H9 (cell line): Measurements from ENCODE around the gene SLC12A6. TPM values are rescaled to one million over a fixed set of nuclear protein-coding genes. Genes with fewer than 3 reads are reported as not detected.
A peak's percentile ranks its signal among the peaks of the same experiment; 100 is the strongest.
"Not testable (repeated sequence)": the region's sequence is repeated elsewhere in the genome, so short reads cannot be mapped to it uniquely, and the experiment has no call there.

Experiments
- DNase-seq: peaks from one replicate; pipeline ENCODE4 v3.0.0-alpha.2; 2017
- H2AFZ ChIP-seq: one replicate; pipeline ENCODE4 v1.6.1; 2013; ENCODE audit warnings: mild to moderate bottlenecking, low read length, control low read depth, moderate library complexity
- H2AK5ac ChIP-seq: 2 replicates; pipeline ENCODE4 v1.6.1; 2013; ENCODE audit warnings: low read length, control low read depth, mixed read lengths; ENCODE audit not compliant: insufficient read length
- H2BK120ac ChIP-seq: one replicate; pipeline ENCODE4 v1.6.1; 2013; ENCODE audit warnings: low read depth, mild to moderate bottlenecking, low read length, control low read depth, inconsistent platforms; ENCODE audit not compliant: poor library complexity, severe bottlenecking
- H2BK12ac ChIP-seq: 2 replicates; pipeline ENCODE4 v1.6.1; 2013; ENCODE audit warnings: low read length, control low read depth, mixed read lengths, low read depth; ENCODE audit not compliant: insufficient read length
- H2BK15ac ChIP-seq: 2 replicates; pipeline ENCODE4 v1.6.1; 2013; ENCODE audit warnings: low read depth, low read length, control low read depth
- H2BK20ac ChIP-seq: one replicate; pipeline ENCODE4 v1.6.1; 2013; ENCODE audit warnings: low read depth, mild to moderate bottlenecking, low read length, control low read depth, inconsistent platforms; ENCODE audit not compliant: poor library complexity, severe bottlenecking
- H2BK5ac ChIP-seq: 2 replicates; pipeline ENCODE4 v1.6.1; 2013; ENCODE audit warnings: low read length, control low read depth, mixed read lengths; ENCODE audit not compliant: insufficient read length
- H3K14ac ChIP-seq: 2 replicates; pipeline ENCODE4 v1.6.1; 2013; ENCODE audit warnings: low read length, control low read depth; ENCODE audit not compliant: insufficient read depth
- H3K18ac ChIP-seq: 2 replicates; pipeline ENCODE4 v1.6.1; 2013; ENCODE audit warnings: low read depth, mild to moderate bottlenecking, mixed read lengths, low read length, control low read depth; ENCODE audit not compliant: insufficient read length
- H3K23ac ChIP-seq: 2 replicates; pipeline ENCODE4 v1.6.1; 2013; ENCODE audit warnings: low read length, control low read depth, mixed read lengths, low read depth; ENCODE audit not compliant: insufficient read length
- H3K23me2 ChIP-seq: 2 replicates; pipeline ENCODE4 v1.6.1; 2013; ENCODE audit warnings: low read depth, mild to moderate bottlenecking, mixed read lengths, low read length, control low read depth; ENCODE audit not compliant: insufficient read length, poor library complexity, severe bottlenecking
- H3K27ac ChIP-seq: 2 replicates; pipeline ENCODE4 v1.5.1; 2013; ENCODE audit warnings: low read length, control low read depth, mixed read lengths, low read depth; ENCODE audit not compliant: insufficient read length
- H3K27me3 ChIP-seq: 2 replicates; pipeline ENCODE4 v1.6.1; 2013; ENCODE audit warnings: low read length, control low read depth, inconsistent platforms; ENCODE audit not compliant: insufficient read depth
- H3K4ac ChIP-seq: 2 replicates; pipeline ENCODE4 v1.6.1; 2013; ENCODE audit warnings: low read depth, mild to moderate bottlenecking, control low read depth, inconsistent platforms, low read length, moderate library complexity
- H3K4me1 ChIP-seq: 2 replicates; pipeline ENCODE4 v1.6.1; 2013; ENCODE audit warnings: low read length, control low read depth, inconsistent platforms; ENCODE audit not compliant: insufficient read depth
- H3K4me2 ChIP-seq: 2 replicates; pipeline ENCODE4 v1.6.1; 2013; ENCODE audit warnings: low read length, control low read depth, mixed read lengths; ENCODE audit not compliant: insufficient read length, insufficient read depth
- H3K56ac ChIP-seq: 2 replicates; pipeline ENCODE4 v1.6.1; 2013; ENCODE audit warnings: low read depth, mild to moderate bottlenecking, mixed read lengths, low read length, control low read depth; ENCODE audit not compliant: insufficient read length
- H3K79me1 ChIP-seq: 2 replicates; pipeline ENCODE4 v1.6.1; 2013; ENCODE audit warnings: low read depth, mild to moderate bottlenecking, moderate library complexity, low read length, control low read depth, inconsistent platforms; ENCODE audit not compliant: insufficient read depth, poor library complexity, severe bottlenecking
- H3K79me2 ChIP-seq: 2 replicates; pipeline ENCODE4 v1.6.1; 2013; ENCODE audit warnings: low read length, control low read depth, inconsistent platforms; ENCODE audit not compliant: insufficient read depth
- H3K9ac ChIP-seq: 2 replicates; pipeline ENCODE4 v1.6.1; 2013; ENCODE audit warnings: low read length, control low read depth, mixed read lengths; ENCODE audit not compliant: insufficient read length; ENCODE audit errors: extremely low read depth
- H3K9me3 ChIP-seq: one replicate; pipeline ENCODE4 v1.6.1; 2013; ENCODE audit warnings: low read depth, low read length, inconsistent platforms; ENCODE audit not compliant: control insufficient read depth
- H3T11ph ChIP-seq: one replicate; pipeline ENCODE4 v1.6.1; 2013; ENCODE audit warnings: mild to moderate bottlenecking, low read length, control low read depth, inconsistent platforms
- H4K20me1 ChIP-seq: one replicate; pipeline ENCODE4 v1.6.1; 2013; ENCODE audit not compliant: control insufficient read depth, insufficient read length, insufficient read depth
- H4K5ac ChIP-seq: 2 replicates; pipeline ENCODE4 v1.6.1; 2013; ENCODE audit warnings: low read depth, mild to moderate bottlenecking, mixed read lengths, low read length, control low read depth; ENCODE audit not compliant: insufficient read length
- H4K8ac ChIP-seq: replicated peaks from 2 replicates; pipeline ENCODE4 v1.6.1; 2013; ENCODE audit warnings: low read length, control low read depth, mixed read lengths, low read depth; ENCODE audit not compliant: insufficient read length
- H4K91ac ChIP-seq: 2 replicates; pipeline ENCODE4 v1.6.1; 2013; ENCODE audit warnings: low read depth, mild to moderate bottlenecking, moderate library complexity, mixed read lengths, low read length, control low read depth; ENCODE audit not compliant: insufficient read length
- H3K27ac Mint-ChIP-seq, 3 experiments: 2 replicates in 2 of 3; 3 replicates in 1 of 3; pipeline ENCODE4 v1.8.0; 2020 to 2021; ENCODE audit warnings: mixed read lengths in 3 of 3, mild to moderate bottlenecking in 1 of 3, moderate library complexity in 1 of 3
- H3K27me3 Mint-ChIP-seq: 2 replicates; pipeline ENCODE4 v1.8.0; 2021; ENCODE audit warnings: low read depth, mild to moderate bottlenecking, moderate library complexity, mixed read lengths
- H3K36me3 Mint-ChIP-seq, 3 experiments: 2 replicates in 2 of 3; 3 replicates in 1 of 3; pipeline ENCODE4 v1.8.0; 2020 to 2021; ENCODE audit warnings: low read depth in 3 of 3, mixed read lengths in 3 of 3; ENCODE audit not compliant: insufficient read depth in 1 of 3
- H3K4me1 Mint-ChIP-seq, 2 experiments: 2 replicates each; pipeline ENCODE4 v1.8.0; 2020; ENCODE audit warnings: mixed read lengths in 2 of 2
- H3K4me3 Mint-ChIP-seq, 2 experiments: 2 replicates in 1 of 2; 3 replicates in 1 of 2; pipeline ENCODE4 v1.8.0; 2020 to 2021; ENCODE audit warnings: mild to moderate bottlenecking in 2 of 2, mixed read lengths in 2 of 2, moderate library complexity in 1 of 2
- H3K9me3 Mint-ChIP-seq, 2 experiments: 2 replicates in 1 of 2; 3 replicates in 1 of 2; pipeline ENCODE4 v1.8.0; 2020; ENCODE audit warnings: mild to moderate bottlenecking in 2 of 2, mixed read lengths in 2 of 2, moderate library complexity in 1 of 2
- WGBS: extraction: QIAGEN DNeasy Blood & Tissue Kit; methylation state at CpG from one replicate; pipeline ENCODE4 v1.1.7; 2013; ENCODE audit warnings: missing lambda C conversion rate, low lambda C conversion rate, mixed read lengths; ENCODE audit not compliant: insufficient read length; ENCODE audit errors: extremely low coverage; 5-methylcytosine and 5-hydroxymethylcytosine counted together
- total RNA-seq: library from RNA; stranded (reverse); gene quantifications from 2 replicates; pipeline ENCODE4 v1.2.1, GENCODE V29; 2021
- TF ChIP-seq, protein P1 (sequence below): fragments of 200-600 bp; sonication (generic); conservative IDR thresholded peaks from 3 replicates; pipeline ENCODE4 v1.8.0; 2021; ENCODE audit warnings: antibody characterized with exemption, mild to moderate bottlenecking

The SLC12A6 gene
- total RNA-seq, 1 experiment from 2014 or later, result 11.1 TPM

- Histone ChIP-seq H3K56ac (no peak overlapping the region), H3K4me2 (no peak overlapping the region), H3K9ac (no peak overlapping the region), H3K4ac (no peak overlapping the region), H2BK15ac (no peak overlapping the region), H3K79me2 (no peaks in the 10 kb centered on the region), H3K27ac (no peak overlapping the region), H3K23ac (no peak overlapping the region), H2BK120ac (no peak overlapping the region), H2AFZ (no peak overlapping the region), H3T11ph (no peak overlapping the region), H4K20me1 (no peaks in the 10 kb centered on the region), H2BK12ac (no peak overlapping the region), H2AK5ac (no peak overlapping the region), H3K18ac (no peak overlapping the region), H3K14ac (no peak overlapping the region), H3K9me3 (no peaks in the 10 kb centered on the region), H3K27me3 (no peaks in the 10 kb centered on the region), H2BK20ac (no peak overlapping the region), H4K5ac (no peak overlapping the region), H3K23me2 (no peaks in the 10 kb centered on the region), H3K4me1 (no peaks in the 10 kb centered on the region), H3K79me1 (no peaks in the 10 kb centered on the region), H4K8ac (no peak overlapping the region), H2BK5ac (no peak overlapping the region), H4K91ac (no peak overlapping the region)
- Mint-ChIP-seq H3K27me3 (peaks cover 13% of the 10 kb centered on the region), H3K4me1 (peaks cover 11 to 18% of the 10 kb centered on the region in 2 experiments), H3K9me3 (peaks cover 15 to 20% of the 10 kb centered on the region in 2 experiments), H3K36me3 (peaks cover 6 to 14% (median 12%) of the 10 kb centered on the region in 3 experiments; a peak in 5 of 7 replicates), H3K4me3 (no peak overlapping the region), H3K27ac (peak overlapping the region in 1 of 3 experiments; percentile 70; a peak in 1 of 7 replicates)
- DNase-seq, result no peak
- WGBS, result no CpG with 5 or more reads among the region's 2 CpGs
- TF ChIP-seq, protein P1, sequence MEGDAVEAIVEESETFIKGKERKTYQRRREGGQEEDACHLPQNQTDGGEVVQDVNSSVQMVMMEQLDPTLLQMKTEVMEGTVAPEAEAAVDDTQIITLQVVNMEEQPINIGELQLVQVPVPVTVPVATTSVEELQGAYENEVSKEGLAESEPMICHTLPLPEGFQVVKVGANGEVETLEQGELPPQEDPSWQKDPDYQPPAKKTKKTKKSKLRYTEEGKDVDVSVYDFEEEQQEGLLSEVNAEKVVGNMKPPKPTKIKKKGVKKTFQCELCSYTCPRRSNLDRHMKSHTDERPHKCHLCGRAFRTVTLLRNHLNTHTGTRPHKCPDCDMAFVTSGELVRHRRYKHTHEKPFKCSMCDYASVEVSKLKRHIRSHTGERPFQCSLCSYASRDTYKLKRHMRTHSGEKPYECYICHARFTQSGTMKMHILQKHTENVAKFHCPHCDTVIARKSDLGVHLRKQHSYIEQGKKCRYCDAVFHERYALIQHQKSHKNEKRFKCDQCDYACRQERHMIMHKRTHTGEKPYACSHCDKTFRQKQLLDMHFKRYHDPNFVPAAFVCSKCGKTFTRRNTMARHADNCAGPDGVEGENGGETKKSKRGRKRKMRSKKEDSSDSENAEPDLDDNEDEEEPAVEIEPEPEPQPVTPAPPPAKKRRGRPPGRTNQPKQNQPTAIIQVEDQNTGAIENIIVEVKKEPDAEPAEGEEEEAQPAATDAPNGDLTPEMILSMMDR, result no peak
Measured at GRCh38 chr15:34376856-34377255, 39.3 kb upstream of the SLC12A6 start.

DNA sequence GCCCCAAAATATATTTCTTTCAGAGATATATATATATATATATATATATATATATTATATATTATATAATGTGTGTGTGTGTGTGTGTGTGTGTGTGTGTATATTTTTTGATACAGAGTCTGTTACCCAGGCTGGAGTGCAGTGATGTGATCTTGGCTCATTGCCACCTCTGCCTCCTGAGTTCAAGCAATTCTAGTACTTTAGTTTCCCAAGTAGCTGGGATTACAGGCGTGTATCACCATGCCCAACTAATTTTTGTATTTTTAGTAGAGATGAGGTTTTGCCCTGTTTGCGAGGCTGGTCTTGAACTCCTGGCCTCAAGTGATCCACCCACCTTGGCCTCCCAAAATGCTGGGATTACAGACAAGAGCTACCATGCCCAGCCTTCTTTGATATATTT, 38.0 kb upstream of the SLC12A6 start:
- Mint-ChIP-seq H3K9me3 (peaks cover 20 to 26% of the 10 kb centered on the region in 2 experiments), H3K27me3 (peaks cover 13% of the 10 kb centered on the region), H3K4me1 (peaks cover 11 to 18% of the 10 kb centered on the region in 2 experiments), H3K36me3 (peaks cover 6 to 19% (median 16%) of the 10 kb centered on the region in 3 experiments; a peak in 5 of 7 replicates)
- not testable (repeated sequence) for H3K23me2 ChIP-seq, H3K27ac ChIP-seq, H4K8ac ChIP-seq, DNase-seq, H3K9me3 ChIP-seq, H3K27me3 ChIP-seq, H3K4me1 ChIP-seq, H3K9ac ChIP-seq, H3K18ac ChIP-seq, H2BK120ac ChIP-seq, H2BK12ac ChIP-seq, H2BK5ac ChIP-seq, H4K20me1 ChIP-seq, H3K27ac Mint-ChIP-seq, H3K23ac ChIP-seq, H4K5ac ChIP-seq, H3K4me3 Mint-ChIP-seq, H2BK20ac ChIP-seq, H3K4me2 ChIP-seq, H3T11ph ChIP-seq, H3K4ac ChIP-seq, H3K14ac ChIP-seq, H2AK5ac ChIP-seq, H3K79me1 ChIP-seq, H2AFZ ChIP-seq, H3K56ac ChIP-seq, H4K91ac ChIP-seq, H3K79me2 ChIP-seq, H2BK15ac ChIP-seq
- WGBS, result no CpG with 5 or more reads among the region's 2 CpGs
